ENCODE data around the gene KLHL3. TPM values are rescaled to one million over a fixed set of nuclear protein-coding genes. Genes with fewer than 3 reads are reported as not detected.

Gene KLHL3
- total and polyA plus RNA-seq, 9 of the 15 experiments (the other 6 are each of a cell fraction or from before 2014, with no cell fraction given) = under 0.01 to 1.5 (median 0.22) TPM

DNA sequence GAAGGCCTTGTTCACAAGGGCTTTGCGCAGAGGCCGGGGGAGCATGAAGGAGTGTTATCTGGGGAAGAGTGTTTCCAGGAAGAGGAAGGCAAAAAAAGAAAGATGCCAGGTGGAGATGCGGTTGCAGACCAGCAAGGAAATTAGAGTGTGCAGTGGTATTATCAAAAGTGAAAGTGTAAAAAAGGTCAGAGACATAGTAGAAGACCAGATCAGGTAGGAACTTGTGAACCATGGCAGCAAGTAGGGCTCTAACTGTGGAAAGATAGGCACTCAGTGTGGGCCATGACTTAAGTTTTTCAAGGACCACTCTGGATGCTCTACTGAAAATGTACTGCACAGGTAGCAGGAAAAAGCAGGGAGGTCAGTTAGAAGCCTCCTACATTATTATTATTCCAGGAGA is 146.7 kb downstream of the KLHL3 start (continued):
- TF ChIP-seq CHD7 (IDR thresholded peaks at IDR 0.05; ENCODE audit: low read depth, low read length) = no peak
- no peak for TF ChIP-seq AFF1 (IDR thresholded peaks at IDR 0.05; ENCODE audit: low read depth in 1 of 2, partially characterized antibody in 2 of 2)
- TF ChIP-seq, protein P1, sequence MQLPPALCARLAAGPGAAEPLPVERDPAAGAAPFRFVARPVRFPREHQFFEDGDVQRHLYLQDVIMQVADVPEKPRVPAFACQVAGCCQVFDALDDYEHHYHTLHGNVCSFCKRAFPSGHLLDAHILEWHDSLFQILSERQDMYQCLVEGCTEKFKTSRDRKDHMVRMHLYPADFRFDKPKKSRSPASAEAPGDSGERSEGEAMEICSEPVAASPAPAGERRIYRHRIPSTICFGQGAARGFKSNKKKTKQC (CRISPR knock-in tag; IDR thresholded peaks at IDR 0.05) = no peak
- TF ChIP-seq USF1 (CRISPR knock-in tag; IDR thresholded peaks at IDR 0.05) = no peak
- TF ChIP-seq MAFK (IDR thresholded peaks at IDR 0.05; ENCODE audit: low read length) = no peak
- TF ChIP-seq TARDBP (IDR thresholded peaks at IDR 0.05) = no peak
- no peak for TF ChIP-seq C11orf30 (IDR thresholded peaks at IDR 0.05; ENCODE audit: low read depth)
- no peak for TF ChIP-seq SMARCE1 (IDR thresholded peaks at IDR 0.05)
- no peak for TF ChIP-seq ZNF239 (CRISPR knock-in tag; IDR thresholded peaks at IDR 0.05)
- no peak for TF ChIP-seq BRF2 (IDR thresholded peaks at IDR 0.05; ENCODE audit: borderline replicate concordance, insufficient read depth, insufficient read length)
